SK-N-SH (cell line): ENCODE data around the gene SESN1. TPM values are rescaled to one million over a fixed set of nuclear protein-coding genes. Genes with fewer than 3 reads are reported as not detected.
"Not testable (repeated sequence)": the region's sequence is repeated elsewhere in the genome, so short reads cannot be mapped to it uniquely, and the experiment has no call there.

Experiments used
- CTCF ChIA-PET: fragments of 300-600, 350-600 bp; formaldehyde crosslinking; extraction: SDS; loops from one replicate; lab custom pipeline; 2021; lab: Yijun Ruan, JAX
- POLR2A ChIA-PET: fragments of 350-600 bp; sonication (Branson Sonifier 250); formaldehyde crosslinking; extraction: SDS; loops from one replicate; lab custom pipeline; 2020; ENCODE audit warnings: antibody characterized with exemption, inconsistent platforms; lab: Yijun Ruan, JAX
- DNase-seq: peaks from one replicate; pipeline ENCODE4 v3.0.0; 2012
- H2AFZ ChIP-seq: fragments of 200-600 bp; sonication (generic); 2 replicates; pipeline ENCODE4 v1.8.1; 2016; ENCODE audit warnings: antibody characterized with exemption, mild to moderate bottlenecking, low read depth
- H3F3A ChIP-seq: fragments of 200-600 bp; sonication (generic); replicated peaks from 2 replicates; pipeline ENCODE3; 2016; ENCODE audit warnings: antibody characterized with exemption, mild to moderate bottlenecking; ENCODE audit not compliant: insufficient read depth
- H3K27ac ChIP-seq, 2 experiments: fragments of 200-500 bp in 1 of 2; fragments of 200-600 bp in 1 of 2; sonication (Bioruptor generic) in 1 of 2; sonication (generic), shearing (Covaris generic) in 1 of 2; 2 replicates each; pipeline versions ENCODE4 v1.5.1 to v1.6.1; 2014 to 2016; ENCODE audit warnings: low read depth in 2 of 2, inconsistent platforms in 1 of 2, low read length in 1 of 2, mild to moderate bottlenecking in 1 of 2, mixed read lengths in 1 of 2
- H3K27me3 ChIP-seq: fragments of 200-600 bp; sonication (generic), shearing (Covaris generic); 2 replicates; pipeline ENCODE4 v1.6.1; 2016; ENCODE audit warnings: mixed run types; ENCODE audit not compliant: insufficient read depth
- H3K36me3 ChIP-seq, 2 experiments: fragments of 200-500 bp in 1 of 2; fragments of 200-600 bp in 1 of 2; sonication (Bioruptor generic) in 1 of 2; sonication (generic) in 1 of 2; replicated peaks in 1 of 2; 2 replicates each; pipeline versions ENCODE3 to v1.5.1; 2014 to 2016; ENCODE audit warnings: low read length in 1 of 2, mild to moderate bottlenecking in 1 of 2; ENCODE audit not compliant: insufficient read depth in 2 of 2, control insufficient read depth in 1 of 2
- H3K4me1 ChIP-seq, 2 experiments: fragments of 200-500 bp in 1 of 2; fragments of 200-600 bp in 1 of 2; sonication (Bioruptor generic) in 1 of 2; sonication (generic), shearing (Covaris generic) in 1 of 2; 2 replicates each; pipeline versions ENCODE4 v1.5.1 to v1.6.1; 2014 to 2016; ENCODE audit warnings: low read depth in 1 of 2, low read length in 1 of 2, mixed run types in 1 of 2; ENCODE audit not compliant: insufficient read depth in 2 of 2, control insufficient read depth in 1 of 2
- H3K4me2 ChIP-seq: fragments of 200-600 bp; sonication (generic), shearing (Covaris generic); 2 replicates; pipeline ENCODE4 v1.6.1; 2017; ENCODE audit warnings: mixed run types
- H3K4me3 ChIP-seq, 2 experiments: fragments of 200-500 bp in 1 of 2; fragments of 200-600 bp in 1 of 2; sonication (Bioruptor generic) in 1 of 2; sonication (generic), shearing (Covaris generic) in 1 of 2; 2 replicates each; pipeline versions ENCODE4 v1.5.1 to v1.8.1; 2014 to 2016; ENCODE audit warnings: low read depth in 2 of 2, inconsistent platforms in 1 of 2, low read length in 1 of 2, mild to moderate bottlenecking in 1 of 2, mixed read lengths in 1 of 2, moderate library complexity in 1 of 2
- H3K79me2 ChIP-seq: fragments of 200-600 bp; sonication (generic); 2 replicates; pipeline ENCODE4 v1.8.1; 2017; ENCODE audit warnings: mild to moderate bottlenecking; ENCODE audit not compliant: insufficient read depth
- H3K9ac ChIP-seq: fragments of 200-600 bp; sonication (generic); 2 replicates; pipeline ENCODE4 v1.6.1; 2017; ENCODE audit warnings: mixed run types
- H3K9me2 ChIP-seq: fragments of 200-600 bp; sonication (generic); 2 replicates; pipeline ENCODE4 v1.6.1; 2017; ENCODE audit warnings: mixed run types
- H3K9me3 ChIP-seq: fragments of 200-600 bp; sonication (generic); 2 replicates; pipeline ENCODE4 v1.6.1; 2017; ENCODE audit warnings: mixed run types, mild to moderate bottlenecking, moderate library complexity
- H4K20me1 ChIP-seq: fragments of 200-600 bp; sonication (generic); 2 replicates; pipeline ENCODE4 v1.6.1; 2017; ENCODE audit warnings: mild to moderate bottlenecking, mixed run types; ENCODE audit not compliant: insufficient read depth
- CHD2 ChIP-seq: fragments of 150-350 bp; IDR thresholded peaks from 2 replicates; pipeline ENCODE4 v1.6.1; 2018; ENCODE audit warnings: low read length; ENCODE audit not compliant: partially characterized antibody
- EP300 ChIP-seq, 2 experiments: IDR thresholded peaks; 2 replicates each; pipeline versions ENCODE4 v1.4.0 to v1.6.1; 2012; ENCODE audit warnings: borderline replicate concordance in 1 of 2, low read depth in 1 of 2, low read length in 1 of 2
- FOSL2 ChIP-seq: IDR thresholded peaks from 2 replicates; pipeline ENCODE4 v1.4.0; 2012; ENCODE audit warnings: low read depth, mild to moderate bottlenecking, moderate library complexity, borderline replicate concordance
- FOXJ3 ChIP-seq: sonication (generic); formaldehyde crosslinking; IDR thresholded peaks from 2 replicates; pipeline ENCODE4 v1.5.1; 2020; ENCODE audit warnings: mild to moderate bottlenecking, missing genetic modification reagents
- FOXM1 ChIP-seq: IDR thresholded peaks from 2 replicates; pipeline ENCODE4 v1.4.0; 2012; ENCODE audit warnings: low read depth, mild to moderate bottlenecking
- GABPA ChIP-seq: IDR thresholded peaks from 2 replicates; pipeline ENCODE4 v1.4.0; 2012; ENCODE audit warnings: low read depth, mild to moderate bottlenecking
- JUND ChIP-seq: IDR thresholded peaks from 2 replicates; pipeline ENCODE4 v1.4.0; 2012
- MEF2A ChIP-seq: IDR thresholded peaks from 2 replicates; pipeline ENCODE4 v1.4.0; 2012; ENCODE audit warnings: low read depth, borderline replicate concordance
- MXI1 ChIP-seq: IDR thresholded peaks from 2 replicates; pipeline ENCODE4 v1.6.1; 2012; ENCODE audit warnings: mild to moderate bottlenecking, low read depth, low read length, improper control_type of control experiment
- RAD21 ChIP-seq: IDR thresholded peaks from 2 replicates; pipeline ENCODE4 v1.6.1; 2012; ENCODE audit warnings: mild to moderate bottlenecking, low read length
- RCOR1 ChIP-seq: fragments of 150-350 bp; IDR thresholded peaks from 2 replicates; pipeline ENCODE4 v1.6.1; 2017; ENCODE audit warnings: antibody characterized with exemption, low read length
- RXRA ChIP-seq: IDR thresholded peaks from 2 replicates; pipeline ENCODE4 v1.4.0; 2012; ENCODE audit warnings: low read depth, mild to moderate bottlenecking, borderline replicate concordance
- SIN3A ChIP-seq: IDR thresholded peaks from 2 replicates; pipeline ENCODE4 v1.6.1; 2012; ENCODE audit warnings: low read depth, mild to moderate bottlenecking, low read length, moderate library complexity, borderline replicate concordance
- SMC3 ChIP-seq: IDR thresholded peaks from 2 replicates; pipeline ENCODE4 v1.6.1; 2012; ENCODE audit warnings: low read depth, low read length, improper control_type of control experiment
- TAF1 ChIP-seq: IDR thresholded peaks from 2 replicates; pipeline ENCODE4 v1.6.1; 2012; ENCODE audit warnings: low read depth, mild to moderate bottlenecking, low read length, moderate library complexity, borderline replicate concordance
- TCF12 ChIP-seq: IDR thresholded peaks from 2 replicates; pipeline ENCODE4 v1.4.0; 2012
- TEAD4 ChIP-seq: IDR thresholded peaks from 2 replicates; pipeline ENCODE4 v1.4.0; 2012; ENCODE audit warnings: mild to moderate bottlenecking, borderline replicate concordance; ENCODE audit not compliant: insufficient read depth
- YY1 ChIP-seq: IDR thresholded peaks from 2 replicates; pipeline ENCODE4 v1.4.0; 2012; ENCODE audit warnings: low read depth, mild to moderate bottlenecking
- WGBS: methylation state at CpG from one replicate; pipeline ENCODE4 v1.1.6; 2017; ENCODE audit warnings: low lambda C conversion rate; 5-methylcytosine and 5-hydroxymethylcytosine counted together
- polyA plus RNA-seq, 3 experiments: library from polyadenylated mRNA; depleted of rRNA; stranded (reverse); fragments of >200 nt; gene quantifications; 2 replicates each; pipeline ENCODE4 v1.2.3, GENCODE V29; 2012
- TF ChIP-seq, protein P1 (sequence below): IDR thresholded peaks from 2 replicates; pipeline ENCODE4 v1.4.0; 2012; ENCODE audit warnings: low read depth, borderline replicate concordance
- TF ChIP-seq, protein P2 (sequence below): fragments of 150-350 bp; IDR thresholded peaks from 2 replicates; pipeline ENCODE4 v1.6.1; 2016; ENCODE audit warnings: mild to moderate bottlenecking, low read depth, low read length
- TF ChIP-seq, protein P3 (sequence below): IDR thresholded peaks from 2 replicates; pipeline ENCODE4 v1.4.0; 2012; ENCODE audit warnings: low read depth, borderline replicate concordance

SESN1 gene
- polyA plus RNA-seq, 1 of the 3 experiments (the other 2 are of a cell fraction): 13.1 TPM

- TF ChIP-seq, protein P1, sequence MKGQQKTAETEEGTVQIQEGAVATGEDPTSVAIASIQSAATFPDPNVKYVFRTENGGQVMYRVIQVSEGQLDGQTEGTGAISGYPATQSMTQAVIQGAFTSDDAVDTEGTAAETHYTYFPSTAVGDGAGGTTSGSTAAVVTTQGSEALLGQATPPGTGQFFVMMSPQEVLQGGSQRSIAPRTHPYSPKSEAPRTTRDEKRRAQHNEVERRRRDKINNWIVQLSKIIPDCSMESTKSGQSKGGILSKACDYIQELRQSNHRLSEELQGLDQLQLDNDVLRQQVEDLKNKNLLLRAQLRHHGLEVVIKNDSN: no peak
- TF ChIP-seq TCF12 (no peak), TAF1 (no peak), TEAD4 (no peak), MEF2A (no peak), JUND (no peak), FOSL2 (no peak), SMC3 (no peak), YY1 (no peak), RCOR1 (peak; percentile 74), SIN3A (no peak), GABPA (no peak), CHD2 (peak; percentile 32), MXI1 (peak; percentile 50; the same call in 1 of the 2 replicates)
- TF ChIP-seq, protein P2, sequence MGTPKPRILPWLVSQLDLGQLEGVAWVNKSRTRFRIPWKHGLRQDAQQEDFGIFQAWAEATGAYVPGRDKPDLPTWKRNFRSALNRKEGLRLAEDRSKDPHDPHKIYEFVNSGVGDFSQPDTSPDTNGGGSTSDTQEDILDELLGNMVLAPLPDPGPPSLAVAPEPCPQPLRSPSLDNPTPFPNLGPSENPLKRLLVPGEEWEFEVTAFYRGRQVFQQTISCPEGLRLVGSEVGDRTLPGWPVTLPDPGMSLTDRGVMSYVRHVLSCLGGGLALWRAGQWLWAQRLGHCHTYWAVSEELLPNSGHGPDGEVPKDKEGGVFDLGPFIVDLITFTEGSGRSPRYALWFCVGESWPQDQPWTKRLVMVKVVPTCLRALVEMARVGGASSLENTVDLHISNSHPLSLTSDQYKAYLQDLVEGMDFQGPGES: no peak
Measured at GRCh38 chr6:109118337-109118736, 23.7 kb upstream of the SESN1 start (continued).

DNA sequence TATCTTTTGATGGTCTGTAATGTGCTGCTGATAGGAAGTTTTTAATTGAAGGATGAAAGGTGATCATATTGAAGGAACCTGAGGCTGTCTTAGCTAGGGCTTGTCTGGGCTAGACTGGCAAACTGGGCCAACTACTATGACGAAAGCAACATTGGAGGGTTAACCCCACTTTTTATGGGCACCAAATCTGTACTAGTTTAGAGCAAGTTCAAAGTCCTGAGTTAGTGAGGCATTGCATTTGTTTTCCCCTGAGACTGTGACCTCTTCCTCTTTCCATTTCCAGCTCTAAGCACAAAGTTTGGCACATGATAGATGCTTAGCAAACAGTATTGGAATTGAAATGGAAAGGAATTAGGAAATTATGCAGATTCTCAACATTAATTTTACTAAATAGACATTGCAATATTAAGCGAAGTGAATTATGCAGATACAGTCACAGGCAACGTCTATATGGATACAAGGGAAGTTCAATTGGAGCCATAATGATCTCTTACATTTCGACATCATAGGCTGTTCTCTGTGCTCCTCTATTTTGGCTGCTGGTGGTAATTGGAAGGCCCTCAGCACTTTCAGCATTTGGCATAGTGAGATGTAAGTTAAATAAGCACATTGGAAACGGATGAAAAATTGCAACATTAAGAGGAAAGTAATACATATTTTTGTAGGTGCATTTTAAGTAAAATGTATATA is 22.8 kb upstream of the SESN1 start:
- Histone ChIP-seq H3K36me3 (no peaks in the 10 kb centered on the region), H3K4me2 (no peak overlapping the region), H3K4me1 (peaks cover 6 to 25% of the 10 kb centered on the region in 2 experiments; a peak in 3 of 4 replicates), H3K27ac (peak overlapping the region in 1 of 2 experiments; percentile 18; a peak in 2 of 4 replicates), H3K9me3 (no peaks in the 10 kb centered on the region), H4K20me1 (no peaks in the 10 kb centered on the region), H3K4me3 (no peak overlapping the region), H3F3A (no peaks in the 10 kb centered on the region), H3K79me2 (peaks cover 44% of the 10 kb centered on the region), H2AFZ (no peak overlapping the region), H3K27me3 (no peaks in the 10 kb centered on the region), H3K9me2 (no peaks in the 10 kb centered on the region), H3K9ac (no peak overlapping the region)
- 96% methylated on average over 5 of the region's 5 CpGs for WGBS
- no peak for TF ChIP-seq RAD21
- no peak for TF ChIP-seq FOXJ3 (CRISPR knock-in tag)
- no peak for TF ChIP-seq TEAD4
- TF ChIP-seq, protein P3, sequence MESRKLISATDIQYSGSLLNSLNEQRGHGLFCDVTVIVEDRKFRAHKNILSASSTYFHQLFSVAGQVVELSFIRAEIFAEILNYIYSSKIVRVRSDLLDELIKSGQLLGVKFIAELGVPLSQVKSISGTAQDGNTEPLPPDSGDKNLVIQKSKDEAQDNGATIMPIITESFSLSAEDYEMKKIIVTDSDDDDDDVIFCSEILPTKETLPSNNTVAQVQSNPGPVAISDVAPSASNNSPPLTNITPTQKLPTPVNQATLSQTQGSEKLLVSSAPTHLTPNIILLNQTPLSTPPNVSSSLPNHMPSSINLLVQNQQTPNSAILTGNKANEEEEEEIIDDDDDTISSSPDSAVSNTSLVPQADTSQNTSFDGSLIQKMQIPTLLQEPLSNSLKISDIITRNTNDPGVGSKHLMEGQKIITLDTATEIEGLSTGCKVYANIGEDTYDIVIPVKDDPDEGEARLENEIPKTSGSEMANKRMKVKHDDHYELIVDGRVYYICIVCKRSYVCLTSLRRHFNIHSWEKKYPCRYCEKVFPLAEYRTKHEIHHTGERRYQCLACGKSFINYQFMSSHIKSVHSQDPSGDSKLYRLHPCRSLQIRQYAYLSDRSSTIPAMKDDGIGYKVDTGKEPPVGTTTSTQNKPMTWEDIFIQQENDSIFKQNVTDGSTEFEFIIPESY: no peak
- no peak for TF ChIP-seq GABPA
- no peak for TF ChIP-seq FOXM1
- TF ChIP-seq SMC3: no peak
- TF ChIP-seq RXRA: no peak
- TF ChIP-seq MEF2A: no peak
- TF ChIP-seq TAF1: no peak
- no peak for TF ChIP-seq EP300 (IDR thresholded peaks at IDR 0.05; ENCODE audit: borderline replicate concordance in 1 of 2, low read depth in 1 of 2, low read length in 1 of 2)
- TF ChIP-seq SIN3A: no peak
- ChIA-PET POLR2A (interaction anchor here (1.0 kb wide), 1 partner anchor 23 kb away, joined by 3 read pairs; the partner anchor contains the start of gene SESN1), CTCF (interaction anchor here (1.0 kb wide), 1 partner anchor 10 kb away, joined by 3 read pairs; no protein-coding TSS in a partner anchor)
- no peak for DNase-seq

GRCh38 chr6:109112663-109113062 is 18.0 kb upstream of the SESN1 start:
- DNase-seq, H4K20me1 ChIP-seq, H3K9me2 ChIP-seq, CTCF ChIA-PET, H3K36me3 ChIP-seq, H3K27me3 ChIP-seq, POLR2A ChIA-PET, H3K4me2 ChIP-seq, H3K27ac ChIP-seq, H3K9me3 ChIP-seq, H3K4me3 ChIP-seq, H3K4me1 ChIP-seq, H2AFZ ChIP-seq, H3K9ac ChIP-seq, H3F3A ChIP-seq: not testable (repeated sequence)
- WGBS: 94% methylated on average over 3 of the region's 3 CpGs
- peaks cover 50% of the 10 kb centered on the region for H3K79me2 ChIP-seq
